Neural progenitor cell (in vitro differentiated cells): ENCODE data around the gene PKD2L1. TPM values are rescaled to one million over a fixed set of nuclear protein-coding genes. Genes with fewer than 3 reads are reported as not detected.
"Not testable (repeated sequence)": the region's sequence is repeated elsewhere in the genome, so short reads cannot be mapped to it uniquely, and the experiment has no call there.

Experiments used
- DNase-seq: peaks from one replicate; pipeline ENCODE4 v3.0.0-alpha.2; 2016; ENCODE audit warnings: low spot score
- H2AFZ ChIP-seq: fragments of 200-600 bp; sonication (generic); replicated peaks from 2 replicates; pipeline ENCODE4 v1.6.1; 2016; ENCODE audit warnings: antibody characterized with exemption
- H3F3A ChIP-seq: fragments of 200-600 bp; sonication (generic); 2 replicates; pipeline ENCODE4 v1.6.1; 2016; ENCODE audit warnings: antibody characterized with exemption, low read depth
- H3K27ac ChIP-seq: fragments of 200-600 bp; sonication (generic); 2 replicates; pipeline ENCODE4 v1.5.1; 2016; ENCODE audit warnings: mild to moderate bottlenecking
- H3K27me3 ChIP-seq: fragments of 200-600 bp; sonication (generic); 2 replicates; pipeline ENCODE4 v1.6.1; 2016; ENCODE audit warnings: mild to moderate bottlenecking, moderate library complexity
- H3K36me3 ChIP-seq: fragments of 200-600 bp; sonication (generic); 2 replicates; pipeline ENCODE4 v1.5.1; 2016
- H3K4me1 ChIP-seq: fragments of 200-600 bp; sonication (generic); 2 replicates; pipeline ENCODE4 v1.6.1; 2016; ENCODE audit warnings: mixed run types
- H3K4me2 ChIP-seq: fragments of 200-600 bp; sonication (generic); 2 replicates; pipeline ENCODE4 v1.6.1; 2016
- H3K4me3 ChIP-seq: fragments of 200-600 bp; sonication (generic); 2 replicates; pipeline ENCODE4 v1.5.1; 2016
- H3K79me2 ChIP-seq: fragments of 200-600 bp; sonication (generic); 2 replicates; pipeline ENCODE4 v1.6.1; 2016; ENCODE audit warnings: low read depth
- H3K9ac ChIP-seq: fragments of 200-600 bp; sonication (generic); 2 replicates; pipeline ENCODE4 v1.6.1; 2016
- H3K9me3 ChIP-seq: fragments of 200-600 bp; sonication (generic); 2 replicates; pipeline ENCODE4 v1.5.1; 2016; ENCODE audit warnings: low read depth
- H4K20me1 ChIP-seq: fragments of 200-600 bp; sonication (generic); 2 replicates; pipeline ENCODE4 v1.6.1; 2016; ENCODE audit warnings: low read depth
- H3K27ac Mint-ChIP-seq: 3 replicates; pipeline ENCODE4 v1.8.0; 2021; ENCODE audit warnings: mixed read lengths
- H3K27me3 Mint-ChIP-seq: 2 replicates; pipeline ENCODE4 v1.8.0; 2022; ENCODE audit warnings: low read depth, mild to moderate bottlenecking, inconsistent platforms, moderate library complexity, mixed read lengths; ENCODE audit not compliant: insufficient read depth
- H3K36me3 Mint-ChIP-seq: 3 replicates; pipeline ENCODE4 v1.8.0; 2021; ENCODE audit warnings: mixed read lengths
- H3K4me1 Mint-ChIP-seq: 3 replicates; pipeline ENCODE4 v1.8.0; 2021; ENCODE audit warnings: mixed read lengths
- H3K4me3 Mint-ChIP-seq: 3 replicates; pipeline ENCODE4 v1.8.0; 2021; ENCODE audit warnings: mild to moderate bottlenecking, moderate library complexity, mixed read lengths
- H3K9me3 Mint-ChIP-seq: 3 replicates; pipeline ENCODE4 v1.8.0; 2020; ENCODE audit warnings: mixed read lengths
- EZH2 ChIP-seq: fragments of 200-600 bp; sonication (generic); IDR thresholded peaks from 2 replicates; pipeline ENCODE4 v1.6.1; 2017; ENCODE audit warnings: antibody characterized with exemption, mild to moderate bottlenecking, moderate library complexity
- EZH2phosphoT487 ChIP-seq: fragments of 200-600 bp; sonication (generic); IDR thresholded peaks from 2 replicates; pipeline ENCODE4 v1.6.1; 2017; ENCODE audit warnings: antibody characterized with exemption
- total RNA-seq: library from RNA; depleted of rRNA; stranded (reverse); fragments of >200 nt; gene quantifications from 2 replicates; pipeline ENCODE4 v1.2.3, GENCODE V29; 2015; ENCODE audit warnings: low replicate concordance
- TF ChIP-seq, protein P1 (sequence below): fragments of 200-600 bp; sonication (generic); IDR thresholded peaks from 2 replicates; pipeline ENCODE4 v1.5.1; 2017; ENCODE audit warnings: antibody characterized with exemption, mild to moderate bottlenecking

PKD2L1 gene
- total RNA-seq, 1 donor from 2014 or later, result not detected

DNA sequence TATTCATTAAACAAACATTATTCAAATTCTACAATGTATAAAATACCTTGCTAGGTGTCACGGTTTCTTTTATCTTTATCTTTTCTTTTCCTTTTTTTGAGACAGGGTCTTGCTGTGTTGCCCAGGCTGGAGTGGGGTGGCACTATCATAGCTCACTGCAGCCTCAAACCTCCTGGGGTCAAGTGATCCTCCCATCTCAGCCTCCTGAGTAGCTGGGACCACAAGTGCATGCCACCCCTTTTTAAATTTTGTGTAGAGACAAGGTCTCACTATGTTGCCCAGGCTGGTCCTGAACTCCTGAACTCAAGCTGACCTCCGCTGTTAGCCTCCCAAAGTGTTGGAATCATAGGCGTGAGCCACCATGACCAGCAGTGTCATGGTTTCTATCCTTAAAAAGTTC is 25.6 kb downstream of the PKD2L1 start:
- TF ChIP-seq, protein P1, sequence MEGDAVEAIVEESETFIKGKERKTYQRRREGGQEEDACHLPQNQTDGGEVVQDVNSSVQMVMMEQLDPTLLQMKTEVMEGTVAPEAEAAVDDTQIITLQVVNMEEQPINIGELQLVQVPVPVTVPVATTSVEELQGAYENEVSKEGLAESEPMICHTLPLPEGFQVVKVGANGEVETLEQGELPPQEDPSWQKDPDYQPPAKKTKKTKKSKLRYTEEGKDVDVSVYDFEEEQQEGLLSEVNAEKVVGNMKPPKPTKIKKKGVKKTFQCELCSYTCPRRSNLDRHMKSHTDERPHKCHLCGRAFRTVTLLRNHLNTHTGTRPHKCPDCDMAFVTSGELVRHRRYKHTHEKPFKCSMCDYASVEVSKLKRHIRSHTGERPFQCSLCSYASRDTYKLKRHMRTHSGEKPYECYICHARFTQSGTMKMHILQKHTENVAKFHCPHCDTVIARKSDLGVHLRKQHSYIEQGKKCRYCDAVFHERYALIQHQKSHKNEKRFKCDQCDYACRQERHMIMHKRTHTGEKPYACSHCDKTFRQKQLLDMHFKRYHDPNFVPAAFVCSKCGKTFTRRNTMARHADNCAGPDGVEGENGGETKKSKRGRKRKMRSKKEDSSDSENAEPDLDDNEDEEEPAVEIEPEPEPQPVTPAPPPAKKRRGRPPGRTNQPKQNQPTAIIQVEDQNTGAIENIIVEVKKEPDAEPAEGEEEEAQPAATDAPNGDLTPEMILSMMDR, result no peak
- TF ChIP-seq EZH2phosphoT487, result no peak
- TF ChIP-seq EZH2, result no peak
- no peak overlapping the region for H3K27ac ChIP-seq
- no peaks in the 10 kb centered on the region for H3K36me3 ChIP-seq
- no peaks in the 10 kb centered on the region for H3K4me1 ChIP-seq
- H3K36me3 Mint-ChIP-seq, result peaks cover 3% of the 10 kb centered on the region
- peaks cover 13% of the 10 kb centered on the region for H3K9me3 Mint-ChIP-seq
- peaks cover 11% of the 10 kb centered on the region for H3K27me3 Mint-ChIP-seq
- no peaks in the 10 kb centered on the region for H4K20me1 ChIP-seq
- no peaks in the 10 kb centered on the region for H3K9me3 ChIP-seq
- H3K4me3 Mint-ChIP-seq, result no peak overlapping the region
- no peak for DNase-seq
- no peaks in the 10 kb centered on the region for H3K79me2 ChIP-seq
- no peaks in the 10 kb centered on the region for H3F3A ChIP-seq
- H3K4me2 ChIP-seq, result no peak overlapping the region
- H2AFZ ChIP-seq, result no peak overlapping the region
- H3K9ac ChIP-seq, result no peak overlapping the region
- H3K27ac Mint-ChIP-seq, result no peak overlapping the region
- no peak overlapping the region for H3K4me3 ChIP-seq
- peaks cover 23% of the 10 kb centered on the region for H3K4me1 Mint-ChIP-seq
- H3K27me3 ChIP-seq, result peaks cover 26% of the 10 kb centered on the region

GRCh38 chr10:100303724-100304319 is 26.2 kb downstream of the PKD2L1 start:
- no peaks in the 10 kb centered on the region for H3K4me1 ChIP-seq
- no peaks in the 10 kb centered on the region for H4K20me1 ChIP-seq
- peaks cover 20% of the 10 kb centered on the region for H3K27me3 ChIP-seq
- H3K27me3 Mint-ChIP-seq, result peaks cover 13% of the 10 kb centered on the region
- peaks cover 3% of the 10 kb centered on the region for H3K36me3 Mint-ChIP-seq
- H3K27ac Mint-ChIP-seq, result no peak overlapping the region
- H3K4me2 ChIP-seq, result no peak overlapping the region
- H3K36me3 ChIP-seq, result no peaks in the 10 kb centered on the region
- H3K27ac ChIP-seq, result no peak overlapping the region
- H3F3A ChIP-seq, result no peaks in the 10 kb centered on the region
- H3K9me3 Mint-ChIP-seq, result peaks cover 16% of the 10 kb centered on the region
- no peaks in the 10 kb centered on the region for H3K79me2 ChIP-seq
- H3K4me3 Mint-ChIP-seq, result no peak overlapping the region
- H2AFZ ChIP-seq, result no peak overlapping the region
- no peaks in the 10 kb centered on the region for H3K9me3 ChIP-seq
- TF ChIP-seq, protein P1, result peak; percentile 73
- no peak for TF ChIP-seq EZH2phosphoT487
- no peak overlapping the region for H3K9ac ChIP-seq
- DNase-seq, result peak; percentile 60
- no peak overlapping the region for H3K4me3 ChIP-seq
- H3K4me1 Mint-ChIP-seq, result peaks cover 27% of the 10 kb centered on the region

GRCh38 chr10:100301123-100301522 is 28.9 kb downstream of the PKD2L1 start:
- not testable (repeated sequence) for H2AFZ ChIP-seq, H3K9ac ChIP-seq, H3K4me3 ChIP-seq, H3K4me2 ChIP-seq, H3K27ac ChIP-seq, H3F3A ChIP-seq, H4K20me1 ChIP-seq, H3K36me3 ChIP-seq, H3K36me3 Mint-ChIP-seq, H3K27me3 ChIP-seq, H3K4me1 ChIP-seq, H3K9me3 ChIP-seq, H3K79me2 ChIP-seq, DNase-seq
- H3K27me3 Mint-ChIP-seq, result peaks cover 20% of the 10 kb centered on the region
- H3K4me1 Mint-ChIP-seq, result peaks cover 27% of the 10 kb centered on the region
- H3K27ac Mint-ChIP-seq, result peak overlapping the region; percentile 5
- peak overlapping the region; percentile 15 for H3K4me3 Mint-ChIP-seq
- peaks cover 16% of the 10 kb centered on the region for H3K9me3 Mint-ChIP-seq

- Histone ChIP-seq H3K27me3 (peaks cover 3% of the 10 kb centered on the region), H3K4me2 (no peak overlapping the region), H3K36me3 (no peaks in the 10 kb centered on the region), H3K79me2 (no peaks in the 10 kb centered on the region), H2AFZ (no peak overlapping the region), H3K9ac (no peak overlapping the region), H3K9me3 (no peaks in the 10 kb centered on the region), H3K27ac (no peak overlapping the region), H3K4me1 (no peaks in the 10 kb centered on the region), H3F3A (no peaks in the 10 kb centered on the region), H3K4me3 (no peak overlapping the region), H4K20me1 (no peaks in the 10 kb centered on the region)
- peaks cover 3% of the 10 kb centered on the region for H3K36me3 Mint-ChIP-seq
- TF ChIP-seq EZH2 (no peak), EZH2phosphoT487 (no peak)
- TF ChIP-seq, protein P1, result no peak
- no peak overlapping the region for H3K27ac Mint-ChIP-seq
- no peak for DNase-seq
- H3K27me3 Mint-ChIP-seq, result peaks cover 29% of the 10 kb centered on the region
- peaks cover 16% of the 10 kb centered on the region for H3K9me3 Mint-ChIP-seq
- H3K4me1 Mint-ChIP-seq, result peaks cover 27% of the 10 kb centered on the region
- H3K4me3 Mint-ChIP-seq, result no peak overlapping the region
Observed at GRCh38 chr10:100297242-100297641, 32.8 kb downstream of the PKD2L1 start.
